Activated CD8-positive, alpha-beta memory T cell treated with anti-CD3 and anti-CD28 coated beads for 36 hours (primary cell): Measurements from ENCODE around the gene RAB10. TPM values are rescaled to one million over a fixed set of nuclear protein-coding genes. Genes with fewer than 3 reads are reported as not detected.
"Not testable (repeated sequence)": the region's sequence is repeated elsewhere in the genome, so short reads cannot be mapped to it uniquely, and the experiment has no call there.

Experiments used
- CTCF ChIA-PET: fragments of 350-600 bp; sonication (Branson Sonifier 250); formaldehyde crosslinking; loops from one replicate; lab custom pipeline; 2021; ENCODE audit warnings: antibody characterized with exemption; lab: Charles Lee
- POLR2A ChIA-PET: fragments of 350-600 bp; sonication (Branson Sonifier 250); formaldehyde crosslinking; loops from one replicate; lab custom pipeline; 2021; ENCODE audit warnings: antibody characterized with exemption; lab: Charles Lee
- total RNA-seq, 2 experiments: library from RNA; stranded (reverse); gene quantifications; one replicate each; pipeline ENCODE4 v1.2.3, GENCODE V29; 2021

Gene RAB10
- total RNA-seq, 2 experiments from 2014 or later: 150 to 152 TPM

DNA sequence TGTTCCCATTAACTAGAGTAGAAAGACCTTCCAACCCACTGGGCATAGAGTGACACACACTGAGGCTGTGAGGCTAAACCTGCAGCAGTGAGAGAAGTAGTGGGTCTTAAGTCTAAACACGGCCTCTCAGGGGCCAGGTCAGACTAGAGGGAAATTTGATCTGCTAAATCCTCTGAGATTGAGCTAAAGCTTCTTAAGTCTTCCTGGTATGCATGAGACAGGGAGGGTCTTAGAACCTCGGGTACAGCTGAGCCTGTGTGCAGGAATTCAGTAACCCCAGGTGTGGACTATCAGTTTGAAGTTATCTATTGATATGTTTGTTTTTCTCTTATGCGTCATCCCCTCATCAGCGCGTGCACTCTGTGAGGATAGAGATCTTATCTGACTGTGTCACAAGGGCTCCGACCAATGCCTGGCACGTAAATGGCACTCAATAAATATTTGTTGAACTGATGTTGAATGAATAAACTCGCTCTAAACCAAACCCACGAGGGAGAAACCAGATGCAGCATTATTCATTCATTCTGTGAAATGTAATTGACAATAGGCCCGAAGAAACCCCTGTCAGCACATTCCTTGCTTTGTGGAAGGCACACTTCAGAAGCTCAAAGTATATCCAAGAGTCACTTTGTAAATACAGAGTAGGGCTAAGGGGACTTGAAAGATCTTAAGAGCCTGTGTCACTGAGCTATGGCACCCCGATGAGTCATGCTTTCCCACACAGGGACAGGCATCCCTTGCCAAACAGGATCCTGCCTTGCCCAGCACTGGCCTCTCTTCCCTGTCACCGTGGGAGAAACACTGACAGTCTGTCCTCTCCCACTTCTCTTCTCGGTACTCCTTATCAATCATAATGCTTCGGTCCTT lies 21.7 kb upstream of the RAB10 start:
- ChIA-PET POLR2A (no interaction called here), CTCF (interaction anchor here (0.6 kb wide), 1 partner anchor 132 kb away, joined by 3 read pairs; no protein-coding TSS in a partner anchor)

- ChIA-PET POLR2A (no interaction called here), CTCF (no interaction called here)
These were observed 20.2 kb upstream of the RAB10 start for GRCh38 chr2:26013668-26014067.

- ChIA-PET POLR2A (no interaction called here), CTCF (no interaction called here)
These were observed 17.7 kb upstream of the RAB10 start for GRCh38 chr2:26016012-26016705.

- CTCF ChIA-PET, POLR2A ChIA-PET: not testable (repeated sequence)
These were observed 17.2 kb upstream of the RAB10 start for GRCh38 chr2:26016706-26017045.

- ChIA-PET CTCF (no interaction called here), POLR2A (interaction anchor here (0.6 kb wide), 1 partner anchor 70 kb away, joined by 3 read pairs; no protein-coding TSS in a partner anchor)
These were observed 16.3 kb upstream of the RAB10 start for GRCh38 chr2:26017464-26018183.

- ChIA-PET CTCF (interaction anchor here (0.9 kb wide), 1 partner anchor 42 kb away, joined by 3 read pairs; no protein-coding TSS in a partner anchor), POLR2A (interaction anchor here (0.6 kb wide), 1 partner anchor 71 kb away, joined by 3 read pairs; no protein-coding TSS in a partner anchor)
These were observed 15.5 kb upstream of the RAB10 start for GRCh38 chr2:26018184-26019055.

GRCh38 chr2:26020231-26020640 lies 13.6 kb upstream of the RAB10 start:
- ChIA-PET POLR2A (no interaction called here), CTCF (no interaction called here)

GRCh38 chr2:26024260-26024659 lies 9.6 kb upstream of the RAB10 start:
- ChIA-PET CTCF (interaction anchor here (0.7 kb wide), 1 partner anchor 19 kb away, joined by 3 read pairs; no protein-coding TSS in a partner anchor), POLR2A (interaction anchor here (0.8 kb wide), 1 partner anchor 9 kb away, joined by 6 read pairs; the partner anchor contains the start of gene RAB10)

GRCh38 chr2:26025509-26025908 lies 8.4 kb upstream of the RAB10 start:
- POLR2A ChIA-PET: no interaction called here
- CTCF ChIA-PET: interaction anchor here (0.8 kb wide), 1 partner anchor 18 kb away, joined by 3 read pairs; no protein-coding TSS in a partner anchor

DNA sequence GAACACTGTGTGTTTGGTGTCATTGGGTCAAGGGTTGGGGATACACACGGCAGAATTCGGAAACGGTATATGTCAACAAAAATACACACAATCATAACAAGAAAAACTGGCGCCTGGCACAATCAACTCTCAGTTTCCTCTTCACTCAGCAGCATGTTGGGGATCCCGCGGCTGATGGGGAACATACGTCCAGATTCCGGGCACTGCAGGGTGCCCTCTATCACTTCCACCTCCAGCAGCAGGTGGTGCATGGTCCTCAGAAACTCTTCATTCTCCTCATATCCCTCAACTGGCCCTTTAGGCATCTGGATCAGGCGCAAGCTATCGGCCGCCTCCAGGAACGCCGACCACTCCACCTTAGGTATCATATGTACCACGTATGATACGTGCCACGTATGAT lies 5.8 kb upstream of the RAB10 start:
- CTCF ChIA-PET, POLR2A ChIA-PET: not testable (repeated sequence)

DNA sequence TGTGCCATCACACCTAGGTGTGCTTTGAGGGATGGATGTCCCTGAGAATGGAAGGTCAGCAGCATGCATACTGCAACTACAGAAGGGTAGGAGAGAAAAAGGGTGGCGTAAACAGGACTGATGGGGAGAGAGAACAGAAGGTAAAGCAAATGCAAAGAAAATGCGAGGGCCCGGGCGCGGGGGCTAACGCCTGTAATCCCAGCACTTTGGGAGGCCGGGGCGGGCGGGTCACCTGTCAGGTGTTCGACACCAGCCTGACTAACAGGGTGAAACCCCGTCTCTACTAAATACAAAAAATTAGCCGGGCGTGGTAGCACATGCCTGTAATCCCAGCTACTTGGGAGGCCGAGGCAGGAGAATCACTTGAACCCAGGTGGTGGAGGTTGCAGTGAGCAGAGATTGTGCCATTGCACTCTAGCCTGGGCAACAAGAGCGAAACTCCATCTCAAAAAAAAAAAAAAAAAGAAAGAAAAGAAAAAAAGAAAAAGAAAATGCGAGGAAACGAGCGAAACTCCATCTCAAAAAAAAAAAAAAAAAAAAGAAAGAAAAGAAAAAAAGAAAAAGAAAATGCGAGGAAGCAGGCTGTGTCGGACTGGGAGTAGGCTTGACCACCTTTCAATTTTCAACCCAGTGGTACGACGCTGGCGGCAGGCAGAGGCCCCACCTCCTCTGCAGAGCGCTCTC lies 1.2 kb upstream of the RAB10 start:
- ChIA-PET POLR2A (interaction anchor here (0.5 to 3.1 kb wide), 7 partner anchors 8 to 314 kb away, joined by 3 to 14 read pairs (median 6); no protein-coding TSS in a partner anchor), CTCF (interaction anchor here (0.6 to 1.6 kb wide), 2 partner anchors 36 to 274 kb away, joined by 3 to 4 read pairs; no protein-coding TSS in a partner anchor)

GRCh38 chr2:26033270-26033817 lies 540 bp upstream of the RAB10 start:
- ChIA-PET POLR2A (interaction anchor here (0.5 to 3.1 kb wide), 8 partner anchors 9 to 760 kb away, joined by 3 to 14 read pairs (median 4); no protein-coding TSS in a partner anchor), CTCF (interaction anchor here (0.6 to 1.6 kb wide), 2 partner anchors 35 to 274 kb away, joined by 3 to 4 read pairs; no protein-coding TSS in a partner anchor)

DNA sequence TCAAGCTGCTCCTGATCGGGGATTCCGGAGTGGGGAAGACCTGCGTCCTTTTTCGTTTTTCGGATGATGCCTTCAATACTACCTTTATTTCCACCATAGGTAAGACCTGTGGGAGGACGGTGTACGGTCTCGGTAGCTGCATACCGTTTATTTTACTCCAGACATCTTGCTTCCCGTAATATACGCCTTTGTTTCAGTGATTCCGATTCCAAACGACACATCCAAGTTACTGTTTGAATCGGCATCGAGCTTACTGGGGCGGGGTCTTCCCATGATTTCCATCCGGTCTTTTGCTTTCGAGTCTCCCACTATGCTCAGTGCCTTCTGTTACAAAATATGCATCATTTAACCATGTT lies 731 bp downstream of the RAB10 start:
- ChIA-PET CTCF (interaction anchor here (1.1 to 1.9 kb wide), 5 partner anchors 9 to 53 kb away, joined by 4 to 6 read pairs (median 5); no protein-coding TSS in a partner anchor), POLR2A (interaction anchor here (1.5 to 3.1 kb wide), 3 partner anchors 34 to 313 kb away, joined by 3 to 14 read pairs (median 4); no protein-coding TSS in a partner anchor)

GRCh38 chr2:26035090-26035743 lies 1.3 kb downstream of the RAB10 start:
- POLR2A ChIA-PET: interaction anchor here (0.6 to 3.1 kb wide), 3 partner anchors 33 to 83 kb away, joined by 3 to 14 read pairs (median 3); no protein-coding TSS in a partner anchor
- CTCF ChIA-PET: interaction anchor here (1.1 to 1.9 kb wide), 4 partner anchors 8 to 53 kb away, joined by 4 to 6 read pairs (median 5); no protein-coding TSS in a partner anchor

GRCh38 chr2:26039603-26040323 lies 5.9 kb downstream of the RAB10 start:
- POLR2A ChIA-PET: interaction anchor here (0.5 kb wide), 1 partner anchor 21 kb away, joined by 7 read pairs; no protein-coding TSS in a partner anchor
- CTCF ChIA-PET: interaction anchor here (0.7 kb wide), 1 partner anchor 158 kb away, joined by 3 read pairs; no protein-coding TSS in a partner anchor

GRCh38 chr2:26043109-26043508 lies 9.2 kb downstream of the RAB10 start:
- ChIA-PET POLR2A (no interaction called here), CTCF (interaction anchor here (0.9 to 1.5 kb wide), 2 partner anchors 9 to 20 kb away, joined by 3 to 4 read pairs; no protein-coding TSS in a partner anchor)
